PC-9 (cell line): ENCODE measurements around the gene NKAPL. TPM values are rescaled to one million over a fixed set of nuclear protein-coding genes. Genes with fewer than 3 reads are reported as not detected.

Source experiments
- BruUV-seq: library from RNA; stranded (reverse); fragments of 400-500 nt; replicated peaks from 2 replicates; lab custom pipeline; 2021; lab: Mats Ljungman, UMichigan
- CTCF ChIA-PET: fragments of 300-600 bp; sonication (Branson Sonifier 250); formaldehyde crosslinking; loops from one replicate; lab custom pipeline; 2022; ENCODE audit warnings: antibody characterized with exemption; lab: Charles Lee
- POLR2A ChIA-PET: fragments of 300-600 bp; sonication (Branson Sonifier 250); formaldehyde crosslinking; loops from one replicate; lab custom pipeline; 2022; ENCODE audit warnings: antibody characterized with exemption; ENCODE audit not compliant: unreplicated experiment; lab: Charles Lee
- DNase-seq, 2 experiments: peaks; one replicate each; pipeline versions ENCODE4 v3.0.0 to v3.0.0-alpha.2; 2015 to 2022; ENCODE audit warnings: mixed read lengths in 1 of 2
- H2AFZ ChIP-seq: fragments of 200-600 bp; sonication (generic); 2 replicates; pipeline ENCODE4 v1.8.1; 2017; ENCODE audit warnings: antibody characterized with exemption
- H3F3A ChIP-seq: fragments of 200-600 bp; sonication (generic); 2 replicates; pipeline ENCODE4 v1.8.1; 2017; ENCODE audit warnings: antibody characterized with exemption, mild to moderate bottlenecking, low read depth; ENCODE audit not compliant: insufficient read depth
- H3K27ac ChIP-seq: fragments of 200-600 bp; sonication (generic); 2 replicates; pipeline ENCODE4 v1.6.1; 2016; ENCODE audit warnings: mixed run types
- H3K27me3 ChIP-seq: fragments of 200-600 bp; sonication (generic); 2 replicates; pipeline ENCODE4 v1.6.1; 2016; ENCODE audit warnings: low read depth, mixed run types; ENCODE audit not compliant: insufficient read depth
- H3K36me3 ChIP-seq: fragments of 200-600 bp; sonication (generic); 2 replicates; pipeline ENCODE4 v1.6.1; 2016; ENCODE audit warnings: low read depth, mixed run types
- H3K4me1 ChIP-seq: fragments of 200-600 bp; sonication (generic); replicated peaks from 2 replicates; pipeline ENCODE4 v1.6.1; 2016; ENCODE audit warnings: mixed run types; ENCODE audit not compliant: insufficient read depth
- H3K4me2 ChIP-seq: fragments of 200-600 bp; sonication (generic); 2 replicates; pipeline ENCODE4 v1.6.1; 2017; ENCODE audit warnings: mixed run types
- H3K4me3 ChIP-seq: fragments of 200-600 bp; sonication (generic); 2 replicates; pipeline ENCODE4 v1.6.1; 2016; ENCODE audit warnings: mixed run types
- H3K79me2 ChIP-seq: fragments of 200-600 bp; sonication (generic); 2 replicates; pipeline ENCODE4 v1.6.1; 2017; ENCODE audit warnings: low read depth, mixed run types
- H3K9me2 ChIP-seq: fragments of 200-600 bp; sonication (generic); 2 replicates; pipeline ENCODE4 v1.8.1; 2017; ENCODE audit warnings: mild to moderate bottlenecking; ENCODE audit not compliant: insufficient read depth
- H3K9me3 ChIP-seq: fragments of 200-600 bp; sonication (generic); 2 replicates; pipeline ENCODE4 v1.8.1; 2016; ENCODE audit warnings: low read depth; ENCODE audit not compliant: insufficient read depth
- H4K20me1 ChIP-seq: fragments of 200-600 bp; sonication (generic); 2 replicates; pipeline ENCODE4 v1.8.1; 2017; ENCODE audit not compliant: insufficient read depth
- CTCF ChIP-seq: fragments of 200-600 bp; sonication (generic); conservative IDR thresholded peaks from 2 replicates; pipeline ENCODE4 v1.6.1; 2017; ENCODE audit warnings: mixed run types, antibody characterized with exemption, mild to moderate bottlenecking, moderate library complexity
- EZH2 ChIP-seq: fragments of 200-600 bp; sonication (generic); IDR thresholded peaks from 2 replicates; pipeline ENCODE4 v1.8.0; 2017; ENCODE audit warnings: antibody characterized with exemption, low read depth
- intact Hi-C: fragments of 100-400 bp; cut with micrococcal nuclease; formaldehyde crosslinking; loops from one replicate; pipeline ENCODE4 v1.10.0; 2022; ENCODE audit not compliant: unreplicated experiment
- total RNA-seq: library from RNA; stranded (reverse); gene quantifications from 2 replicates; pipeline ENCODE4 v1.2.3, GENCODE V29; 2021

NKAPL gene
- total RNA-seq, 1 experiment from 2014 or later, result not detected

DNA sequence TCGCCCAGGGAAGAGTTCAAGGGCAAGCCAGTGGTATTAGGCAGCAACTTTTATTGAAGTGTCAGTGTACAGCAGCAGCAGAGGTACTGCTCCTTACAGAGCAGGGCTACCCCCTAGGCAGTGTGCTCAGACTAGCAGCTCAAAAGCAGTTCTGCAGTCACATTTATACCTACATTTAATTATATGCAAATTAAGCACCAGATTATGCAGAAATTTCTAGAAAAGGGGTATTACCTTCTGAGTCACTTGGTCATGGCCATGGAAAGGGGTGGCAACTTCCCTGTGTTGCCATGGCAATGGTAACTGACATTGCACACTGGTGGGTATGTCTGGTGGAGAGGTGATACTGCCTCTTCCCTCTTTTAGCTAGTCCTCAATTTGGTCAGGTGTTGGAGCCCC lies 5.0 kb upstream of the NKAPL start:
- peaks cover 19% of the 10 kb centered on the region for H3K4me1 ChIP-seq
- 0 out of 2 replicates have a peak, but pooled peaks cover 2% of the 10 kb centered on the region for H3K9me3 ChIP-seq
- H3K9me2 ChIP-seq, result no peaks in the 10 kb centered on the region; the same call in 1 of the 2 replicates
- ChIA-PET CTCF (no interaction called here), POLR2A (no interaction called here)
- no peaks in the 10 kb centered on the region for H3F3A ChIP-seq
- peaks cover 17% of the 10 kb centered on the region for H3K79me2 ChIP-seq
- H3K27me3 ChIP-seq, result no peaks in the 10 kb centered on the region
- no peak for DNase-seq
- no peak overlapping the region for H3K4me3 ChIP-seq
- TF ChIP-seq EZH2 (no peak), CTCF (no peak)
- H4K20me1 ChIP-seq, result no peaks in the 10 kb centered on the region
- no peak overlapping the region for H3K4me2 ChIP-seq
- BruUV-seq, result no TSS peak
- no peaks in the 10 kb centered on the region for H3K36me3 ChIP-seq
- no peak overlapping the region for H2AFZ ChIP-seq
- intact Hi-C loops, result no loop called here
- H3K27ac ChIP-seq, result no peak overlapping the region

GRCh38 chr6:28257042-28257441 lies 2.1 kb upstream of the NKAPL start:
- no TSS peak for BruUV-seq
- ChIA-PET CTCF (no interaction called here), POLR2A (no interaction called here)
- Histone ChIP-seq H3K27ac (no peak overlapping the region), H3K4me2 (no peak overlapping the region), H3K27me3 (no peaks in the 10 kb centered on the region), H3F3A (no peaks in the 10 kb centered on the region), H3K4me3 (no peak overlapping the region), H2AFZ (no peak overlapping the region), H3K9me2 (no peaks in the 10 kb centered on the region; the same call in 1 of the 2 replicates), H4K20me1 (no peaks in the 10 kb centered on the region), H3K4me1 (peaks cover 12% of the 10 kb centered on the region), H3K9me3 (0 out of 2 replicates have a peak, but pooled peaks cover 2% of the 10 kb centered on the region), H3K36me3 (no peaks in the 10 kb centered on the region), H3K79me2 (no peaks in the 10 kb centered on the region)
- no peak for DNase-seq
- TF ChIP-seq EZH2 (no peak), CTCF (no peak)
- intact Hi-C loops, result no loop called here

GRCh38 chr6:28263922-28264321 lies 4.8 kb downstream of the NKAPL start:
- Histone ChIP-seq H3K36me3 (no peaks in the 10 kb centered on the region), H3K9me3 (no peaks in the 10 kb centered on the region), H3K4me2 (no peak overlapping the region), H3K9me2 (no peaks in the 10 kb centered on the region), H3K79me2 (peaks cover 12% of the 10 kb centered on the region), H3F3A (peaks cover 5% of the 10 kb centered on the region; the same call in 1 of the 2 replicates), H3K27me3 (no peaks in the 10 kb centered on the region), H2AFZ (no peak overlapping the region), H3K27ac (no peak overlapping the region), H3K4me3 (no peak overlapping the region), H4K20me1 (no peaks in the 10 kb centered on the region), H3K4me1 (peaks cover 19% of the 10 kb centered on the region)
- POLR2A ChIA-PET, result no interaction called here
- no peak for DNase-seq
- TF ChIP-seq EZH2 (no peak), CTCF (no peak)
- intact Hi-C loops, result no loop called here
- no TSS peak for BruUV-seq
- CTCF ChIA-PET, result no interaction called here
